Subcutaneous adipose tissue (tissue), 4 donors: ENCODE data around the gene F13B. TPM values are rescaled to one million over a fixed set of nuclear protein-coding genes. Genes with fewer than 3 reads are reported as not detected.

Source experiments
- total RNA-seq, 4 donors: library from RNA; depleted of rRNA; stranded (reverse); fragments of >200 nt; gene quantifications; one replicate each; pipeline ENCODE4 v1.1.0, GENCODE V29; 2016
- TF ChIP-seq, protein P1 (sequence below): fragments of 450-650 bp; IDR thresholded peaks from one replicate; pipeline ENCODE4 v1.5.1; 2016; ENCODE audit warnings: low read depth, mild to moderate bottlenecking, control low read depth, antibody characterized with exemption, moderate library complexity

Gene F13B
- total RNA-seq, 4 donors from 2014 or later: not detected

DNA sequence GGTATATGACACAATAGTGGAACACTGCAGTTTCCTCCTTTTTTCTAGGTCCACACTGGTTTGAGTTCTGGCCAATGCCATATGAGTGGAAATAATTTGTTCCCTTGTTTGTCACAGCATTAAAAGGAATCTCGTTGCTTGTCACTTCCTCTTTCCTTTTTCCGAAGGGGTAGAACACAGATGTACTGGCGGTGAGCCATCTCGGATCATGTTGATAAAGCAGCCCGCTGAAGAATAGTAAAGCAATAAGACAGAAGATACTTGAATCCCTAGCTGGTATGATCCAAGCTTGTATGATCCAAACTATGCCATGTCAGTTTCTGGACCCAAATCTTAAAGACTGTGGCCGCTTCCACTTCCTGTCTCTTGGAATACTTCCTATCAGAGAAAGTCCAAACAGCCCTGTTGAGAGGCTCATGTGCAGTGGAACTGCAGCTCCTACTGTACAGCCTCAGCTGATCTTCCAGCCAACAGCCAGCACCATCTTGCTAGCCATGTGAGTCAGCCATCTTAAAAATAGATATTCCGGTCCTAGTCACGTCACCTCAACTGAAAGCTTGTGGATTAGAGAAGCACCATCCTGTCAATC lies 49.4 kb downstream of the F13B start:
- TF ChIP-seq, protein P1, sequence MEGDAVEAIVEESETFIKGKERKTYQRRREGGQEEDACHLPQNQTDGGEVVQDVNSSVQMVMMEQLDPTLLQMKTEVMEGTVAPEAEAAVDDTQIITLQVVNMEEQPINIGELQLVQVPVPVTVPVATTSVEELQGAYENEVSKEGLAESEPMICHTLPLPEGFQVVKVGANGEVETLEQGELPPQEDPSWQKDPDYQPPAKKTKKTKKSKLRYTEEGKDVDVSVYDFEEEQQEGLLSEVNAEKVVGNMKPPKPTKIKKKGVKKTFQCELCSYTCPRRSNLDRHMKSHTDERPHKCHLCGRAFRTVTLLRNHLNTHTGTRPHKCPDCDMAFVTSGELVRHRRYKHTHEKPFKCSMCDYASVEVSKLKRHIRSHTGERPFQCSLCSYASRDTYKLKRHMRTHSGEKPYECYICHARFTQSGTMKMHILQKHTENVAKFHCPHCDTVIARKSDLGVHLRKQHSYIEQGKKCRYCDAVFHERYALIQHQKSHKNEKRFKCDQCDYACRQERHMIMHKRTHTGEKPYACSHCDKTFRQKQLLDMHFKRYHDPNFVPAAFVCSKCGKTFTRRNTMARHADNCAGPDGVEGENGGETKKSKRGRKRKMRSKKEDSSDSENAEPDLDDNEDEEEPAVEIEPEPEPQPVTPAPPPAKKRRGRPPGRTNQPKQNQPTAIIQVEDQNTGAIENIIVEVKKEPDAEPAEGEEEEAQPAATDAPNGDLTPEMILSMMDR: no peak

DNA sequence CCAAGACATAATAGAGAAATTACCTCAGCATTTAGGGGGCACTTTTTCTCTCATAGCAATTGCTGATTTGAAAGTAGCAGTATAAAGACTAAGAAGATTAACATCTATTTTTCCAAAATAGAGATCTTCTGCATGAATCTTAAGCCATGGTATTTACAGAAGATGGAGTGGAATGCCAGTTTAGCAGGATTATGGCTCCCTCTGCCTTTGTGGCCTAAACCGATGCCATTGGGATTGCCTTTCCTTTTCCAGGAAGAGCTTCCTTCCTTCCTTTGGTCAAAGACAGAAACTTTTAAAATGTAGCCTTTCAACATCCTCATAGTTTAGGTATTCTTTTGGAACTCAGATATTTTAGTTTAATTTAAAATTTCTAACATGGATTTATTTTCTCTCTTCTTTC lies 50.3 kb downstream of the F13B start:
- TF ChIP-seq, protein P1: no peak

DNA sequence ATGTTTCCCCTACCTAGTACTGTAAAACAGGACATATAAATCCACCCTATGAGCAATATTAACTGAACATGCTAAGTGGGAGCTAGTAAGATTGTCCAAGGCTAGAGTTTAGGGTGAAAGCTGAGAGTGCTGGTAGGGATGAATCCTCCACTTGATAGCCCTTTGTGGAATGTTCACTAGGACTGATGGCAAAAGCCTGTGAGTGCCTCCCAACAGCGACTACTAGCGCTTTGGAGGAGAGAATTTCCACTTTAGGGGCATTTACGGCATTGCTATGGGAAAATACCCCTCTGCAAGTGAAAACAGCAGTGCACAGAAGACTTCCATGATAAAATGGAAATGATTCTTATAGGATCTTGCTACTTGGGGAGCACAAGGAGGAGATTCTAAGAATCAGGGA lies 53.8 kb downstream of the F13B start:
- TF ChIP-seq, protein P1: no peak

DNA sequence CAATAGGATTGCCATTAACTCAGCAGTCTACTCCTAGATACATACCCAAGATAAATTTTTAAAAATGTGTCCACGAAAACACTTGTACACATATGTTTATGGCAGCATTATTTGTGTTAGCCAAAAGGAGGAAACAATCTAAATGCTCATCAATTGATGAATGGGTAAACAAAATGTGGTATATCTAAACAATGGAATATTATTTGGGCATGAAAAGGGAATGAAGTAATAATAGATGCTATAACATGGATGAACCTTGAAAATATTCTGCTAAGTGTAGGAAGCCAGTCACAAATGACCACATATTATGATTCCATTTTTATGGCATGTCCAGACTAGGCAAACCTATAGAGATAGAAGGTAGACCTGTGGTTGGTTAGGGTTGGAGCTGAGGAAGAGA lies 55.4 kb downstream of the F13B start:
- TF ChIP-seq, protein P1: no peak

DNA sequence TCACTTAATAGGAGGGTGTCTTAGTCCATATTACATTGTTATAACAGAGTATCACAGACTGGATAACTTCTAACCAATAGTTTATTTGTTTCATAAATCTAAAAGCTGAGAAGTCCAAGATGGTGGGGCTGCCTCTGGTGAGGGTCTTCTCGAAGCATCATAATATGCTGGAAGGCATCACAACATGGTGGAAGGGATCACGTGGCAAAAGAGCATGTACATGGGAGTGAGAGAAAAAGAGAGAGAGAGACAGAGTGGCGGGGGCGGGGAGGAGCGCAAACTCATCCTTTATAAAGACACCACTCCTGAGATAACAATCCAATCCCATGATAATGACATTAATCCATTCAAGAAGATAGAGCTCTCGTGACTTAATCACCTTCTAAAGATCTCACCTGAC lies 58.2 kb downstream of the F13B start:
- TF ChIP-seq, protein P1: no peak

DNA sequence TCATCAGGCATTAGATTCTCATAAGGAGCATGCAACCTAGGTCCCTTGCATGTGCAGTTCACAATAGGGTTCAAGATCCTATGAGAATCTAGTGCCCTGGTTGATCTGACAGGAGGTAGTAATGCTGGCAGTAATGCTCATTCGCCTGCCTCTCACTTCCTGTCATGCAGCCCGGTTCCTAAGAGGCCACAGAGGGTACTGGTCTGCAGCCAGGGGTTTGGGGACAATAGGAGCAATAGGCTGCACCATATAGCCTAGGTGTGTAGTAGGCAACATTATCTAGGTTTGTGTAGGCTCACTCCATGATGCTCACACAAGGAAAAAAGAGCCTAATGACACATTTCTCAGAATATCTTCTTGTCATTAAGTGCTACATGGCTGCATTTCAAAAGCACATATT lies 63.9 kb downstream of the F13B start:
- TF ChIP-seq, protein P1: no peak

DNA sequence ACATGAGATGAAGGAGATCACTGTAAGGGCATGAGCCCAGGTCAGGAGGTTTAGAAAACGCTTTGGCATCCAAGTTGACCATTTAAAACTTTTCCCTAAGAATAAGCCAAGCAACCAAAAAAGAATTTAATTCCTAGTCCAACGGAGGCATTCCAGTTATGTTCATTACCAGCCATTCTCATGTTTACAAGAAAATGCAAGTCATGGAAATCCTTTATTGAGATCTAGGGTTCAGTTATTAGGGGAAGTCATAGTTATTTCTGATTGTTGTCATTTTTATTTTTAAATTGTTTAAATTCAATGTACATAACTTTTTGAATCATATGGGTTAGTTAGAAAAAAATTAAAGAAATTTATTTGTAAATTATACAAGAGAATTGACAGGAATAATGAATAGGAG lies 65.2 kb downstream of the F13B start:
- TF ChIP-seq, protein P1: no peak
